Measurements from ENCODE around the gene LAIR2. TPM values are rescaled to one million over a fixed set of nuclear protein-coding genes. Genes with fewer than 3 reads are reported as not detected.

Gene LAIR2
- total RNA-seq, 2 donors from 2014 or later = 0.94 to 1.7 TPM

DNA sequence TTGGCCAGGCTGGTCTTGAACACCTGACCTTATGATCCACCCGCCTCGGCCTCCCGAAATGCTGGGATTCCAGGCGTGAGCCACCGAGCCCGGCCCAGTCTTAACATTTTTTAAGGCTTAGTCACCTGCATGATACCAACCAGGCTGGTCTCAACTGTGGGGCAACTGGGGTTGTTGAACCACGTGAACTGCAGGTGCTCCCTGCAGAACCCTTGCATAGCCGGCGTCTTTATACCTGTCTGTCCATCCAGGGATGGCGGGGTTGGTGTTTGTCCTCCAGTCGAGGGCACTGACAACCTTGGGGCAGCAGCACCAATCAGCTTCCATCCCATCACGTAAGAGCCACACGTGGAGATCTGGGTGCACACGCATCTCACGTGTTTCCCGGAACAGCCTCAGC lies 46.2 kb downstream of the LAIR2 start:
- Mint-ChIP-seq H3K27ac (no peak overlapping the region), H3K36me3 (ENCODE audit: low read depth) (peaks cover 4% of the 10 kb centered on the region), H3K27me3 (peaks cover 10% of the 10 kb centered on the region), H3K4me3 (no peak overlapping the region), H3K4me1 (no peaks in the 10 kb centered on the region)
- H3K9me3 ChIP-seq (ENCODE audit: control insufficient read depth, low read length, poor library complexity, severe bottlenecking) = no peaks in the 10 kb centered on the region
- ATAC-seq = no peak
- DNase-seq = no peak

DNA sequence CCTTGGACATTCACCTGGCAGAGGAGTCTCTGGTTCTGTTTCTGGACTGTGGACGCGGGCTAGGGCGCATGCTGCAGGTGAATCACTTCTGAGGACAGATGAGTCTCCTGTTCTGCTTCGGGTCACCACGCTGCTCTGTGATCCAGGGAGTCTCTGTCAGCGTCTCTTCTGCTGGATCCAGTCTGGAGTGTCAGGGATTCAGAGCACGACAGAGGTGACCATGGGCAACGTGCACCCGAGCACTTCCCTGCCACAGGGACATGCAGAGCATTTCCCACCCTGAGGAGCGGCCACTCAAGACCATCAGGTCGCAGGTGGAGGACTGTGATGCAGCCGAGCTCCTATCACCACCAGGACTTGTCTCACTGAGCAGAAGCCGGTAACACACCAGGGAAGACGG lies 46.6 kb downstream of the LAIR2 start:
- no peak for ATAC-seq
- no peaks in the 10 kb centered on the region for H3K4me1 Mint-ChIP-seq
- H3K27ac Mint-ChIP-seq = no peak overlapping the region
- no peak overlapping the region for H3K4me3 Mint-ChIP-seq
- no peaks in the 10 kb centered on the region for H3K9me3 ChIP-seq (ENCODE audit: control insufficient read depth, low read length, poor library complexity, severe bottlenecking)
- H3K27me3 Mint-ChIP-seq = peaks cover 10% of the 10 kb centered on the region
- DNase-seq = no peak
- peaks cover 4% of the 10 kb centered on the region for H3K36me3 Mint-ChIP-seq (ENCODE audit: low read depth)

DNA sequence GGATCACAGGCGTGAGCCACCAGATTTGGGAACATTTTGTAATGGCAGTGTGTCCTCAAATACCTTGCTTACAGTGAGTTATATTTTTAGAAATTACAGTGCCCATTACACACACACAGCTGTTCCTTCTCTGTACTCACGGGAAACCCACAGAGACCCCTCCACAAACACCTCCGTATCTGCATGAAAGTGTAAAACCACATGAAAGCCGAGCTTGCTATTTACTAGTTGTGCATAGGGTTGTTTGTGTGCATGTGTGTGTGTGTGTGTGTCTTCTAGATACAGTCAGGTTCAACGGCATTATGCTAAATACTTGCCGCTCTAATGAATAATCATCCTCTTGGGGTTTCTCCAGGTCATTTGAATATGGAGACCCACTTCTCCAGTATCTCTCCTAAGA lies 48.7 kb downstream of the LAIR2 start:
- Mint-ChIP-seq H3K27ac (no peak overlapping the region), H3K27me3 (peaks cover 13% of the 10 kb centered on the region), H3K36me3 (ENCODE audit: low read depth) (no peaks in the 10 kb centered on the region), H3K4me3 (no peak overlapping the region), H3K4me1 (no peaks in the 10 kb centered on the region)
- DNase-seq (no peak), ATAC-seq (no peak)
- H3K9me3 ChIP-seq (ENCODE audit: control insufficient read depth, low read length, poor library complexity, severe bottlenecking) = no peaks in the 10 kb centered on the region

DNA sequence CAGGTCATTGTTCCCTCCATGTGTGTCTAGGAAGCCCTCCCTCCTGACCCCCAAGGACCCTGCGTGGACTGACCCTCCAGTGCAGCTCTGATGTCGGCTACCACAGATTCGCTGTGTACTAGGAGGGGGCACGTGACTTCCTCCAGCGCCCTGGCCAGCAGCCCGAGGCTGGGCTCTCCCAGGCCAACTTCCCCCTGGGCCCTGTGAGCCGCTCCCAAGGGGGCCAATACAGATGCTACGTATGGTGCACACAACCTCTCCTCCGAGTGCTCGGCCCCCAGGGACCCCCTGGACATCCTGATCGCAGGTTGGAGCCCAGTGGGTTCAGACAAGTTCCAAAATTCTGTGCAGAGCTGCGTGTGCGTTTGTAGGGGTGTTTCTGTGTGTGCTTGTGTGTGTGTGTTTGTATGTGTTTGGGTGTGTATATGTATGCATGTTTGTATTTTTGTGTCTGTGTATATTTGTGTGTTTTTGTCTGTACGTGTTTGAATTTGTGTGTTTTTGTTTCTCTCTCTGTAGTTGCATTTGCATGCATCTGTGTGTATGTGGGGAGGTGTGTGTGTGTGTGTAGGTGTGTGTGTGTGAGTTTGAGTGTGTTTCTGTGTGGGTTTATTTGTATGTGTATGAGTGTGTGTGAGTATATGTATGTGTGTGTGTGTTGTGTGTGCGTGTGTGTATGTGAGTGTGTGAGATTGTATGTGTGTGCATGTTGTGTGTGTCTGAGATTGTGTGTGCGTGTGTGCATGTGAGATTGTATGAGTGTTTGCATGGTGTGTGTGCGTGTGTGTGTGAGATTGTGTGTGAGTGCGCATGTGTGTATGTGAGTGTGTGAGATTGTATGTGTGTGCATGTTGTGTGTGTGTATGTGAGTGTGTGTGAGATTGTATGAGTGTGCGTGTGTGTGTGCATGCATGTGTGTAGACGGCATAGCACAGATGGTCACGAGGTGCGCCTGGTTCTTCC lies 49.6 kb downstream of the LAIR2 start:
- no peaks in the 10 kb centered on the region for H3K4me1 Mint-ChIP-seq
- no peak for ATAC-seq
- no peak overlapping the region for H3K27ac Mint-ChIP-seq
- H3K9me3 ChIP-seq (ENCODE audit: control insufficient read depth, low read length, poor library complexity, severe bottlenecking) = no peaks in the 10 kb centered on the region
- H3K27me3 Mint-ChIP-seq = peaks cover 8% of the 10 kb centered on the region
- H3K4me3 Mint-ChIP-seq = no peak overlapping the region
- no peaks in the 10 kb centered on the region for H3K36me3 Mint-ChIP-seq (ENCODE audit: low read depth)
- DNase-seq = no peak

DNA sequence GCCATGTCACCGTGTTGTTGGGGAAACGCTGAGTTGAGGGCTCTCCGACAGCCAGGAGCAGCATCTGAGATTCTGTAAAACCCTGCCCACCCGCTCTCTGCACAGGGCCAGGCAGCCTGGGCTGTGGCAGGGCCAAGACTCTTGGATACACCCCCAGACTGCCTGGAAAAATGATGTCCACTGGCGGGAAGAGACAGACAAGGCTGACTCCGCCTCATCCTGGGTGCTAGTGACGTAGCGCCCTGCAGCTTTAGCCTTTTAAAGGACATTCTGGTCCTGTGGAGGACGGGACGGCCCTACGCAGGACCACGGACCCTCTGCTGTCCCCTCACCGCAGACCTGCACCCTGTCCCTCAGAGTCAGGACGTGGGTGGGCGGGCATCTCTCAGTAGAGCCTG lies 50.3 kb downstream of the LAIR2 start:
- Mint-ChIP-seq H3K36me3 (ENCODE audit: low read depth) (no peaks in the 10 kb centered on the region), H3K27ac (no peak overlapping the region), H3K4me3 (no peak overlapping the region), H3K4me1 (no peaks in the 10 kb centered on the region), H3K27me3 (peaks cover 8% of the 10 kb centered on the region)
- no peak for DNase-seq
- no peaks in the 10 kb centered on the region for H3K9me3 ChIP-seq (ENCODE audit: control insufficient read depth, low read length, poor library complexity, severe bottlenecking)
- ATAC-seq = no peak

DNA sequence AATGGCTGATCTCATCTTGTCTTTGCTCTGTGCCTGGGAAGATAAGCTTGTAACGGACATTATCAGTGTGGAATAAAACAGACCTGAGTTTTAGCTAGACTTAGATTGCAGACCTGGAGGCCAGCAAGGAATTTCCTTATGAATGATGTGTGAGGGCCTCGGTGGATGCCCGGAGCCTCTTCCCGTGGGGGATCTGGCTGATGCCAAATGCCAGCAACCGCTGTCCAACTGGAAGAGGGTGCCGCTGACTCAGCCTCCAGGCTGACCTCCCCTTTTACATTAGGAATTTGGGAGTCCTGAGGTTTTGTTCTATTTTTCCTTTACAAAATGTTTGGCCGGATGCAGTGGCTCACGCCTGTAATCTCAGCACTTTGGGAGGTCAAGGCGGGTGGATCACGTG lies 51.4 kb downstream of the LAIR2 start:
- Mint-ChIP-seq H3K36me3 (ENCODE audit: low read depth) (no peaks in the 10 kb centered on the region), H3K27ac (no peak overlapping the region), H3K4me3 (no peak overlapping the region), H3K27me3 (peaks cover 18% of the 10 kb centered on the region), H3K4me1 (no peaks in the 10 kb centered on the region)
- ATAC-seq = no peak
- DNase-seq = no peak
- no peaks in the 10 kb centered on the region for H3K9me3 ChIP-seq (ENCODE audit: control insufficient read depth, low read length, poor library complexity, severe bottlenecking)

DNA sequence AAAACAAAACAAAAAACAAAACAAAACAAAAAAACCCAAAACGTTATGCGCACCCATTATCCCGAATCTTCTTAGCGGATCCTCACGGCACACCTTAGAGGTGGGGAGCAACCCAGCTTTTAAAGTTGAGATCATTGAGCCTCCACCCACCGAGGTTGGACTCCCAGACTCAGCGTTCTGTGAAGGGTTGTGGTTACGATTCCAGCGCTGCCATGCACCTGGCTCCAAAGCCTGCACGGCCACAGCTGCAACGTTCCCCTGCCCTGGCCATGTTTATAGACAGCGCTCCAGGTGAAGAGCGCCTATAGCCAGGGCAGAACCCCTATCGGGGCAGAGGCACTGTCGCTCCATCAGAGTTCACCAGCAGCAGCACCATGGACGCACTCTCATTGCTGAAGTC lies 52.3 kb downstream of the LAIR2 start:
- no peak for DNase-seq
- Mint-ChIP-seq H3K4me1 (no peaks in the 10 kb centered on the region), H3K27me3 (peaks cover 21% of the 10 kb centered on the region), H3K27ac (no peak overlapping the region), H3K36me3 (ENCODE audit: low read depth) (no peaks in the 10 kb centered on the region), H3K4me3 (no peak overlapping the region)
- no peak for ATAC-seq
- no peaks in the 10 kb centered on the region for H3K9me3 ChIP-seq (ENCODE audit: control insufficient read depth, low read length, poor library complexity, severe bottlenecking)

DNA sequence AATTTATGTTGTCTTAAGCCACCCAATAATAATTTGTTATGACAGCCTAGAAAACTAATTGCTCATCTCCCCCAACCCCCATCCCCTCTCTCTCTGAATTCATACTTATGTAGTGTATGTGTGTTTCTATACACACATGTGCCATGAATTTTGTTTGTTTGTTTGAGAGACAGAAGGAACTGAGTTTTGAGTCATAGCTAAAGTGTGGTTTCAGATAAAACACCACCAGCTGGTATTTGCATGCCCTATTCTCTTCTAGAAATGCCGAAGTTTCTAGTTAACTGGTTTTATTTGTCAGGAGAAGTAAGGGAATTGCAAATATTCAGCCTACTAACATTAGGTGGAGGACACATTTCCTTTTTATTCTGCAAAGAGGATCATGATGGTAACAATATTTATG lies 53.6 kb downstream of the LAIR2 start:
- Mint-ChIP-seq H3K4me3 (no peak overlapping the region), H3K4me1 (no peaks in the 10 kb centered on the region), H3K27me3 (peaks cover 28% of the 10 kb centered on the region), H3K27ac (no peak overlapping the region), H3K36me3 (ENCODE audit: low read depth) (no peaks in the 10 kb centered on the region)
- H3K9me3 ChIP-seq (ENCODE audit: control insufficient read depth, low read length, poor library complexity, severe bottlenecking) = no peaks in the 10 kb centered on the region
- DNase-seq (no peak), ATAC-seq (no peak)

DNA sequence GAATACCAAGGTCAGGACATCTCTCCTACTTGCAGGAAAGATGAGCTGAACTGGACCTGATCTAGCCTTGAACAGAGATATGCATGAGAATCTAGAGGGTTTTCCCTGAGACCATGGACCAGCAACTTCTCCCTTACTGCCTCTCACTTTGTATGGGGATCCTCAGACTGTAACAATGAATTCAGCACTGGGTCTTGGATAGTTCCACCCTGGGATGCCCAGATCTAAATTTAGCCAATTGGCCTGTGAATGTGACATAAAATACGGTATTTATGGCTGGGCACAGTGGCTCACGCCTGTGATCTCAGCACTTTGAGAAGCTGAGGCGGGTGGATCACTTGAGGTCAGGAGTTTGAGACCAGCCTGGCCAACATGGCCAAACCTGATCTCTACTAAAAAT lies 55.7 kb downstream of the LAIR2 start:
- no peaks in the 10 kb centered on the region for H3K9me3 ChIP-seq (ENCODE audit: control insufficient read depth, low read length, poor library complexity, severe bottlenecking)
- no peak overlapping the region for H3K4me3 Mint-ChIP-seq
- H3K27me3 Mint-ChIP-seq = peaks cover 33% of the 10 kb centered on the region
- H3K27ac Mint-ChIP-seq = no peak overlapping the region
- DNase-seq (no peak), ATAC-seq (no peak)
- H3K4me1 Mint-ChIP-seq = no peaks in the 10 kb centered on the region
- no peaks in the 10 kb centered on the region for H3K36me3 Mint-ChIP-seq (ENCODE audit: low read depth)

Other genes with a start within 250 kb of the LAIR2 start
- gene LILRB5, start 245.6 kb upstream of the LAIR2 start, total RNA-seq = under 1 TPM in 1 of 2 donors, not detected in 1; 0.20 TPM
- 1 to 10 TPM; 1.5 to 6.3 TPM for gene LILRB2, start 221.7 kb upstream of the LAIR2 start, total RNA-seq
- 1 to 10 TPM; 1.1 to 3.5 TPM for gene LILRA5, start 189.7 kb upstream of the LAIR2 start, total RNA-seq
- under 1 TPM in 1 of 2 donors, not detected in 1; 0.86 TPM for gene LILRA4, start 163.7 kb upstream of the LAIR2 start, total RNA-seq
- 10 to 100 TPM; 21.5 to 22.2 TPM for gene LAIR1, start 137.9 kb upstream of the LAIR2 start, total RNA-seq
- gene TTYH1, start 87.4 kb upstream of the LAIR2 start, total RNA-seq = not detected
- 100 to 1,000 TPM; 471 to 480 TPM for gene LENG8, start 53.6 kb upstream of the LAIR2 start, total RNA-seq
- gene LENG9, start 39.1 kb upstream of the LAIR2 start, total RNA-seq = 1 to 10 TPM; 4.4 to 6.0 TPM
- gene CDC42EP5, start 29.5 kb upstream of the LAIR2 start, total RNA-seq = not detected
- 1 to 10 TPM in 1 of 2 donors, under 1 TPM in 1; 0.68 to 3.3 TPM for gene LILRA2, start 71.0 kb downstream of the LAIR2 start, total RNA-seq
- 1 to 10 TPM in 1 of 2 donors, under 1 TPM in 1; 0.65 to 2.1 TPM for gene LILRA1, start 90.8 kb downstream of the LAIR2 start, total RNA-seq
- 1 to 10 TPM in 1 of 2 donors, under 1 TPM in 1; 0.42 to 4.3 TPM for gene LILRB1, start 127.7 kb downstream of the LAIR2 start, total RNA-seq
- gene LILRB4, start 160.2 kb downstream of the LAIR2 start, total RNA-seq = 1 to 10 TPM in 1 of 2 donors, under 1 TPM in 1; 0.47 to 1.9 TPM
- gene KIR3DL3, start 221.6 kb downstream of the LAIR2 start, total RNA-seq = not detected
- not detected for gene KIR2DL3, start 235.7 kb downstream of the LAIR2 start, total RNA-seq

Data from T-helper 17 cell (primary cell).